ENCODE results near the gene ENPP4. TPM values are rescaled to one million over a fixed set of nuclear protein-coding genes. Genes with fewer than 3 reads are reported as not detected.

The ENPP4 gene
- total and polyA plus RNA-seq, 2 experiments from 2014 or later, result 5.8 to 7.5 TPM

DNA sequence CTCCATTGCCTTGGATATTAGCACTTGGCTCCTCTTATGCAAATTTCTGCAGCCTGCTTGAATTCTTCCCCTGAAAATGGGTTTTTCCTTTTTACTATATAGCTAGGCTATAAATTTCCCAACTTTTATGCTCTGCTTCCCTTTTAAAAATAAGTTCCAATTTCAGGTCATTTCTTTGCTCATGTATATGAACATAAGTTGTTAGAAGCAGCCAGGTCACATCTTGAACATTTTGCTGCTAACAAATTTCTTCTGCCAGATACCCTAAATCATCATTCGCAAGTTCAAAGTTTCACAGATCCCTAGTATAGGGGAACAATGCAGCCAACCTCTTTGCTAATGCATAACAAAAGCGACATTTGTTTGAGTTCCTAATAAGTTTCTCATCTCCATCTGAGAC is 34.5 kb upstream of the ENPP4 start:
- no peak for TF ChIP-seq CTCF (IDR thresholded peaks at IDR 0.05; ENCODE audit: low read depth, low read length)
- no peak for DNase-seq (ENCODE audit: low read depth in 1 of 2, low spot score in 1 of 2)
- H3K27ac ChIP-seq, result no peak overlapping the region

GRCh38 chr6:46097366-46097765 is 32.4 kb upstream of the ENPP4 start:
- H3K9me3 ChIP-seq (ENCODE audit: low read depth), result no peaks in the 10 kb centered on the region
- no peaks in the 10 kb centered on the region for H3K27me3 ChIP-seq
- H3K4me3 ChIP-seq, result no peak overlapping the region
- H3K27ac ChIP-seq, result no peak overlapping the region
- no peak for TF ChIP-seq CTCF (IDR thresholded peaks at IDR 0.05; ENCODE audit: low read depth, low read length)
- no peak for DNase-seq (ENCODE audit: low read depth in 1 of 2, low spot score in 1 of 2)
- no peaks in the 10 kb centered on the region for H3K4me1 ChIP-seq (ENCODE audit: low read depth)
- H3K36me3 ChIP-seq, result no peaks in the 10 kb centered on the region

More for the DNA sequence above, 34.5 kb upstream of the ENPP4 start:
- no peaks in the 10 kb centered on the region for H3K9me3 ChIP-seq (ENCODE audit: low read depth)
- no peaks in the 10 kb centered on the region for H3K36me3 ChIP-seq
- no peaks in the 10 kb centered on the region for H3K4me1 ChIP-seq (ENCODE audit: low read depth)
- no peak overlapping the region for H3K4me3 ChIP-seq
- H3K27me3 ChIP-seq, result no peaks in the 10 kb centered on the region

- no peak overlapping the region for H3K27ac ChIP-seq
Observed at GRCh38 chr6:46098678-46099077, 31.1 kb upstream of the ENPP4 start.

DNA sequence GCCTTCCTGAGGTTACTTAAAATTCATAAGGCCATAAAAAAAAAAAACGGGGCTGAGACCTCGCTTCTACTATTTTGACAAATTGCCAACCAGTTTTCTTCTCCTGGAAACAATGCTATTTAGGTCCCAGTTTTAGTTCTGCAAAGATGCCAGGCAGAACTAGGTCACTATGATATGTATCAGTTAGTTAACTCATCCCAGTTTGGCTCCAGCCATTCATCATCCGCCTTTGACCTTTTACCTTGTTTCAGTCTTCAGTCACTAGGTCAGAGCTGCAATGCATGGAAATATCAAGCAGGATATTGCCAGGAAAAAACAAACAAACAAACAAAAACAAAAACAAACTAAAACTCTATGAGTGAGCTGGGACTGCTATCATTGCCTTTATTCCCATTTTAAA is 29.8 kb upstream of the ENPP4 start:
- no peak for DNase-seq (ENCODE audit: low read depth in 1 of 2, low spot score in 1 of 2)
- no peak overlapping the region for H3K27ac ChIP-seq
- TF ChIP-seq CTCF (IDR thresholded peaks at IDR 0.05; ENCODE audit: low read depth, low read length), result no peak
- no peak overlapping the region for H3K4me3 ChIP-seq
- H3K4me1 ChIP-seq (ENCODE audit: low read depth), result peaks cover 10% of the 10 kb centered on the region
- H3K27me3 ChIP-seq, result no peaks in the 10 kb centered on the region
- H3K9me3 ChIP-seq (ENCODE audit: low read depth), result no peaks in the 10 kb centered on the region
- no peaks in the 10 kb centered on the region for H3K36me3 ChIP-seq

More at GRCh38 chr6:46098678-46099077, 31.1 kb upstream of the ENPP4 start:
- DNase-seq (ENCODE audit: low read depth in 1 of 2, low spot score in 1 of 2), result peak in 1 of 2 donors; percentile 6
- no peaks in the 10 kb centered on the region for H3K9me3 ChIP-seq (ENCODE audit: low read depth)
- H3K4me3 ChIP-seq, result no peak overlapping the region
- no peak for TF ChIP-seq CTCF (IDR thresholded peaks at IDR 0.05; ENCODE audit: low read depth, low read length)
- H3K4me1 ChIP-seq (ENCODE audit: low read depth), result no peaks in the 10 kb centered on the region
- H3K36me3 ChIP-seq, result no peaks in the 10 kb centered on the region
- H3K27me3 ChIP-seq, result no peaks in the 10 kb centered on the region

DNA sequence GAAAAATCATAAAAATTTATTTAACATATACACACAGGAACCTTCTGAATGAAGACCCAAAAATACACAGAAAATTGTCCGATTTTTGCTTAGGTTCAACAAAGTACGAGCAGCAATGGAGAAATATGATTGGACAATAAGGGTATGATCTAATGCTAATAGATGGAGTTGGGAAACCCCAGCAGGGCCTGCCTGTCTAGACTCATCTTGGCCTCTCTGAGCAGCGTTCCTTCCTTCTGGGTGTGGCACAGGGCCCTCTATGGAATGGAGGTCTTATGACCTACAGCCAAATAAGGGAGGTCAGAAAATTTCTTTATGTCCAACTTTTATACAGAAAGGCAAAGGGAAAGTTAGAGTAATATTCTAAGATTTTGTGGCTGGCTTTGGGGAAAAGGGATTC is 27.7 kb upstream of the ENPP4 start:
- no peaks in the 10 kb centered on the region for H3K27me3 ChIP-seq
- DNase-seq (ENCODE audit: low read depth in 1 of 2, low spot score in 1 of 2), result no peak
- H3K9me3 ChIP-seq (ENCODE audit: low read depth), result no peaks in the 10 kb centered on the region
- H3K4me3 ChIP-seq, result no peak overlapping the region
- no peak overlapping the region for H3K27ac ChIP-seq
- H3K36me3 ChIP-seq, result no peaks in the 10 kb centered on the region
- peaks cover 14% of the 10 kb centered on the region for H3K4me1 ChIP-seq (ENCODE audit: low read depth)
- no peak for TF ChIP-seq CTCF (IDR thresholded peaks at IDR 0.05; ENCODE audit: low read depth, low read length)

Data from cardiac muscle cell (in vitro differentiated cells and primary cell).